HG02970 (cell line): ENCODE data around the gene TMEM150A.
"Not testable (repeated sequence)": the region's sequence is repeated elsewhere in the genome, so short reads cannot be mapped to it uniquely, and the experiment has no call there.

Experiments
- ATAC-seq: cut with Tn5 transposase; IDR thresholded peaks from one replicate; pipeline ENCODE4 v1.9.1; 2021; ENCODE audit warnings: mild to moderate bottlenecking, moderate library complexity, moderate number of reproducible peaks; ENCODE audit not compliant: unreplicated experiment, low FRiP score

Gene TMEM150A

GRCh38 chr2:85613717-85614515 is 11.4 kb upstream of the TMEM150A start:
- ATAC-seq = no peak

DNA sequence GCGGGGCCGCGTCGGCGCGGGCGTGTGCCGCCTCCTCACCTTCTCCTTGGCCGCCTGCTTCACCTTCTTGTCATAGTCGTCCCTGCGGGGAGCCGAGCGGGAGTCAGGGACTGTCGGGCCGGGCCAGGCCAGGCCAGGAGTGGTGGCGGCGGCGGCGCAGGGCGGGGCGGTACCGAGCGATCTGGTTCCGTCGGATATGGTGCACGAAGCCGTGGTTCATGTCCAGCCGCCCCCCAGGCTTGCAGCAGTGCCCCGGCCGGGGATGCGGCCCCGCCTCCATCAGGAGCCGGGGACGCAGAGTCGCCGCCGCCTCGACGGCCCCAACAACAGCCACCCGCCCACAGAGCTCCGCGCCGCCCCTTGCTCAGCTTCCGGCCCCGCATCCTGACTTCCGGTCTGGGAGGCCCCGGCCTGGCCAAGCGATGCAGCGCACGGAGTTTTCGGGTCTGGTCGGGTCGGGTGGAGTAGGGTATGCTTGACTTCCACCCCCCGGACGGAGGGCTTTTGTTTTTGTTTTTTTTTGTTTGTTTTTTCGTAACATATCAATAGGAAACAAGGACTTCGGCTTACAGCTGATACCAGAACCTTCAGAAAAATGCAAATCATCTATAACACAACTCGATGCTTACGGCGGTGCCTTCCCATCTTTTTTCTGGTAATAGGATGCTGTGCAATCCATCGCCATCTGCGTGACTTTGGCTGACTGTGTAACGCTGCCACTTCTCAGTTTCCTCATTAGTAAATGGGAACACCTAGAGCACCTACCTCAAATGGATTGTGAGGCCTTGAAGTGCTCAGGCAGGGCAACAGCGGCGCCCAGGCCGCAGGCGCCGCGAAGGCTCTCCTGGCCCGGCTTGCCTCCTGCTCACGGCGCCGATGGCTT is 9.4 kb upstream of the TMEM150A start, which contains the start of gene C2orf68:
Gene C2orf68 (minus strand): TSS at position 362 of the 883 bp plus-strand sequence. CDS start 82 bp downstream, at position 280.
- peak; percentile 72 for ATAC-seq

- peak; percentile 11 for ATAC-seq
These were observed 8.8 kb upstream of the TMEM150A start for GRCh38 chr2:85611217-85611704.

- no peak for ATAC-seq
These were observed 5.0 kb upstream of the TMEM150A start for GRCh38 chr2:85607268-85608215.

- ATAC-seq = no peak
These were observed 3.6 kb upstream of the TMEM150A start for GRCh38 chr2:85606116-85606455.

DNA sequence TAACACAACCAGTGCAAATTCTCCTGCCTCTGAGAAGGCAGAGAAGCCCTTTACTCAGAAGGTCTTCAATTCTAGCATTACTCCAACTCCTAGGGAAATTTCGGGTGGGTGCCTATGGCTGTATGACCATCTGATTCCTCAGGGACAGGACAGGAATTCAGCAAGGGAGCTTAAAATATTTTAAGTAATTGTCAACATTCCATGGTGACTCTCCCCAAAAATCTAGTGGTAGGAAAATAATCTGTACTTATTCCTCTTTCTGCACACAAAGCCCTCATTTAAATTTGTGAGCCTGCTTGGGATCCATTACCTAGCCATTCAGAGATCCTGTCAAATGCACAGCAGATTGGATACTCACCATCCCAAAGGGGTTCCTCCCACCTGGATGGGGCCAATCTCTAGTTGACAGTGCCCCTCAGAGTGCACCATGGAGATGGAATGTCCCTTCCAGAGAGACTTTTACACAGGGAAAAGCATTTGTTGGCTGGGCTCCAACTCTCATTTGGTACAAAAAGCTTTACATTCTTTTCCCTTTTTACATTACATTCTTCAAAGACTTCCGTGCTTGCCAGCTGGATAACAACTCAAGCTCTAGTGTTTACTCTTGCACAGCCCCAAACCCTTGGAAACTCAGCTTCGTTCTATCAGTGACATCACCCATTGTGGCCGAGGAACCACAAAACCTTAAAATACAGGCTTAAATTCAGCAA is 3.1 kb upstream of the TMEM150A start:
- no peak for ATAC-seq

DNA sequence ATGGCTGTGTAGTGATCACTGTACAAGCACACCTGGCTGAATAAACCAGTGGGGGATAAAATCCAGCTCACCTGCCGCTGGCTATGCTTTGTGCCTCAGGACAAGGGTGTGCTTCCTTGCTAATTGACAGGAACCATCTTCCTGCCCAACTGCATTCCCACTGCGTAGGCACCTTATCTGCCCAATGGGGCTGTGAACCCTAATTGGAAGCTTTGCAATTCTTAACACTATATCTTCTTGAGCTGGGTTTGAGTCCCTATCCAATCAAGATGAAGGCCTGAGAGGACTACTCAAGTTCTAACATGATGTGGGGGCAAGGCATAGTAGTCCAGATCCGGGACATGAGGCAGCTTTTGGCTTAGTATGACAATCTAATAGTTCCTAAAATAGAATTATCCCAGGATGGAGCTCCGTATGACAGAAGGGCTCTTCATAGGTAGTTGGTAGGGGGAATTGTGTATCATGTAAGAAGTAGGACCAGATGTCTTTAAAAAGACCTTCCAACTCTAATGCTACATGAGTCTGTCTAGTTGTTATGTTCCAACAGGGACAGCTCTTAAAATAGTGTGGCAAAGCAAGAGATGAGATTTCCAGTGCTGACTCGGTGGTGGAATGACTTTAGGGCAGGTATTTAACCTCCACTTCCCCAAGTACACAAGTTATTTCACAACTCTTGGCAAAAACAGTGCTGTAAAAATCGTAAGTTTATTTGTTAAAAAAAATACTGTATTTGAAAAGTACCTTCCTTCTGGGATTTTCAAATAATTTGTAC is 2.3 kb upstream of the TMEM150A start:
- ATAC-seq = no peak

GRCh38 chr2:85604133-85604444 is 1.6 kb upstream of the TMEM150A start:
- not testable (repeated sequence) for ATAC-seq

- ATAC-seq = peak; percentile 40
These were observed 575 bp downstream of the TMEM150A start for GRCh38 chr2:85601771-85602475.

- ATAC-seq = no peak
These were observed 1.3 kb downstream of the TMEM150A start for GRCh38 chr2:85600951-85601770.

GRCh38 chr2:85600235-85600575 is 2.3 kb downstream of the TMEM150A start:
- no peak for ATAC-seq

DNA sequence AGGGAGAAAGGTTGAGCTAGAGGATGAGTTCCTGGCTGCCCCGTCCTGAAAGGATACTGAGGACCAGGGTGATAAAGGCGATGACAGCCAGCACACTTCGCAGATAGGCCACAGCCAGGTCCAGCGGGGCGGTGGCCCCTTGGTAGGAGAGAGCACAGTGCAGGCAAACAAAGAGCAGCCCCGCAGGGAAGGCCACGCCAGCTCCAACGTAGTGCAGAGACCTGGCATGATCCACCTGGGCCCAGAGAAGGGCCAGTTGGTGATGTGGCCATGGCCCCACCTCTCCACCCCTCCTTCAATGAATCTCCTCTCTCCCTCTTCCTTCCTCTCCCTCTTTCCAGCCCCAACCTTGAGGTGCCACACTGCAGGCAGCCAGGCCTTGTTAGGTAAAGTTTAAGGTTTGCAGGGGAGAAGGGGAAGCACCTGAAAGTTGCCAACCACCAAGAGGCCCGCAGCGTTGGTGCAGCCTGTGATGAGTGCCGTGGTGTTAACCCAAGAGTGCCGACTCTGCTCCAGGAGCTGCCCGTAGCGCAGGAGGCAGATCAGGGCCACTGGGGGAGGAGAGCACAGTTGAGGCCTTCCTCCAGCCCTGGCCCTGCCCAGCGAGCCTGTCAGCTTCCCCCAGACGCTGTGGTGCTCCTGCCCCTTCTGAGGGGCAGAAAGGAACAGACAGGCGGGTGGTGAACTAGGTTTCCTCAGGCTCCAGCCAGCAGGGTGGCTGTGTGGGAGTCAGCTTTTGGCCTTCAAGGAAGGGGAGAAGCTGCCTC is 2.8 kb downstream of the TMEM150A start:
- ATAC-seq = no peak

DNA sequence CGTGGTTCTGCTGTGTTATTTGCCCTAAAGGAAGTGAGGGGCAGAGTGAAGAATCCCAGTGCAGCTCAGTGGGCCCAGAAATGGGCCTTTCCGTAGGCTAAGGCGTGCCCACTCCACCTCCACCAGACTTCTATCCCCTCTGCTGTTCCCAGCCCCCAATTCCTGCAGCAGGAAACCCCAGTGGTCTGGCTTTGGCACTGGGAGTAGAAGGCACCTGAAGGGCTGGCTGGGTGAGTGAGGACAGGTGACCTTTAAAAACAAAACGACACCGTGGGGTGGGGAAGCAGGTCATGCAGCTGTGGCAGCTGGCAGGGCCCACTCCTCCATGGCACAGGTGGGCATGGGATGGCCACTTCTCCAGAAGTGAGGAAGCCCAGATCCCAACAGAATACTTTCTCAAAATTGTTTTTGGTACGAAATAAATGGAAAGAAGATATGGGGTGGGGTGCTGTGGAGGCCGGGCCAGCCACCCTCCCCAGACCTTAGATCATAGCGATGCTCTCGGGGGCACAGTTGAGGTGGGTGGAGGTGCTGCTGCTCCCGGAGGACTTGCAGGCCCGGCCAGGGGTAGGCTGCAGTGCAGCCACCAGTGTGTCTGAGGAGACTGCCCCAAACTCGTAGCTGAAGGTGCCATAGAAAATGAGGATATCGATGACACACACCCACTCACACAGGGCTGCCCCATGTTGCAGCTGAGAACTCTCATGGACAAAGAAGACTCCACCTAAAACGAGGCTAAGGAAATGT is 3.7 kb downstream of the TMEM150A start:
- ATAC-seq = no peak

DNA sequence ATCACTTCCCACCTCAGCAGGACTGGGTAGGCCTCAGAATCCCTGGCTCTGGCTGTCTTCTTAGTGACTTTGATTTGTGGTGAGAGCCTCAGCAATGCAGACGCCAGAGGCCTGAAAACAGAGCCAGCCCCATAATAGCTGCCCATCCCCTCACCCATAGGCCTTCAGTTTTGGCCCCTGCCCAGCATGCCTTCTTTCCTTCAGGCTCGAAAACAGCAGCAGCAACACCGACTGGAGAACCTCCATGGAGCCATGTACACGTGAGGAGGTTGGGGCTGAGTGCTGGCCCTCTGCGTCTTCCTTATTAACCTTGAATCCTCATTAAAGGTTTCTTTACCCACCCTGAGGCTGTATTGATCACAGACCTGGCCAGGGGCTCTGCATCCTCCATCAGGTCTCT is 5.3 kb downstream of the TMEM150A start:
- no peak for ATAC-seq

GRCh38 chr2:85596486-85597143 is 5.9 kb downstream of the TMEM150A start:
- ATAC-seq = no peak

GRCh38 chr2:85596026-85596333 is 6.5 kb downstream of the TMEM150A start:
- no peak for ATAC-seq
